GM19351 (cell line): ENCODE results near the gene FLRT2.

ENCODE experiments used
- ATAC-seq: cut with Tn5 transposase; IDR thresholded peaks from one replicate; pipeline ENCODE4 v1.9.1; 2021; ENCODE audit warnings: mild to moderate bottlenecking, moderate library complexity; ENCODE audit not compliant: unreplicated experiment

The FLRT2 gene

GRCh38 chr14:85529803-85530574 is at the start of gene FLRT2:
FLRT2 (plus strand) TSS chr14:85530144; CDS start chr14:85621515, 91,371 bp downstream.
- no peak for ATAC-seq

GRCh38 chr14:85481471-85481870 is 48.5 kb upstream of the FLRT2 start:
- ATAC-seq = no peak

- no peak for ATAC-seq
Observed at GRCh38 chr14:85482552-85482951, 47.4 kb upstream of the FLRT2 start.

GRCh38 chr14:85483037-85483436 is 46.9 kb upstream of the FLRT2 start:
- ATAC-seq = no peak

- ATAC-seq = no peak
Observed at GRCh38 chr14:85483652-85484051, 46.3 kb upstream of the FLRT2 start.

GRCh38 chr14:85487215-85487614 is 42.7 kb upstream of the FLRT2 start:
- no peak for ATAC-seq

GRCh38 chr14:85501751-85502150 is 28.2 kb upstream of the FLRT2 start:
- ATAC-seq = no peak

- no peak for ATAC-seq
Observed at GRCh38 chr14:85508863-85509262, 21.1 kb upstream of the FLRT2 start.

GRCh38 chr14:85512451-85512850 is 17.5 kb upstream of the FLRT2 start:
- no peak for ATAC-seq

GRCh38 chr14:85514487-85514886 is 15.5 kb upstream of the FLRT2 start:
- no peak for ATAC-seq

- no peak for ATAC-seq
Observed at GRCh38 chr14:85516239-85517113, 13.5 kb upstream of the FLRT2 start.

- ATAC-seq = no peak
Observed at GRCh38 chr14:85517114-85517688, 12.7 kb upstream of the FLRT2 start.

GRCh38 chr14:85519661-85520305 is 10.2 kb upstream of the FLRT2 start:
- no peak for ATAC-seq

GRCh38 chr14:85520581-85520980 is 9.4 kb upstream of the FLRT2 start:
- ATAC-seq = no peak

- ATAC-seq = no peak
Observed at GRCh38 chr14:85523624-85524023, 6.3 kb upstream of the FLRT2 start.

GRCh38 chr14:85527006-85527405 is 2.9 kb upstream of the FLRT2 start:
- ATAC-seq = no peak

- no peak for ATAC-seq
Observed at GRCh38 chr14:85527445-85528035, 2.4 kb upstream of the FLRT2 start.

GRCh38 chr14:85528080-85528896 is 1.7 kb upstream of the FLRT2 start:
- no peak for ATAC-seq

GRCh38 chr14:85528897-85529631 is 880 bp upstream of the FLRT2 start:
- ATAC-seq = no peak
